ENCODE results near the gene KCNIP1.

Gene KCNIP1

GRCh38 chr5:170482511-170482910 lies 21.3 kb upstream of the KCNIP1 start:
- no peak for DNase-seq (ENCODE audit: low read depth in 2 of 3, low spot score in 1 of 3)

- DNase-seq (ENCODE audit: low read depth in 2 of 3, low spot score in 1 of 3), result no peak
These were observed 19.9 kb upstream of the KCNIP1 start for GRCh38 chr5:170483701-170484458.

GRCh38 chr5:170484459-170484831 lies 19.4 kb upstream of the KCNIP1 start:
- DNase-seq (ENCODE audit: low read depth in 2 of 3, low spot score in 1 of 3), result no peak

- DNase-seq (ENCODE audit: low read depth in 2 of 3, low spot score in 1 of 3), result no peak
These were observed 18.8 kb upstream of the KCNIP1 start for GRCh38 chr5:170484847-170485615.

GRCh38 chr5:170485616-170485911 lies 18.3 kb upstream of the KCNIP1 start:
- DNase-seq (ENCODE audit: low read depth in 2 of 3, low spot score in 1 of 3), result no peak

- no peak for DNase-seq (ENCODE audit: low read depth in 2 of 3, low spot score in 1 of 3)
These were observed 17.4 kb upstream of the KCNIP1 start for GRCh38 chr5:170486371-170486770.

GRCh38 chr5:170488570-170488969 lies 15.2 kb upstream of the KCNIP1 start:
- DNase-seq (ENCODE audit: low read depth in 2 of 3, low spot score in 1 of 3), result no peak

GRCh38 chr5:170489199-170489598 lies 14.6 kb upstream of the KCNIP1 start:
- DNase-seq (ENCODE audit: low read depth in 2 of 3, low spot score in 1 of 3), result no peak

GRCh38 chr5:170490381-170490780 lies 13.4 kb upstream of the KCNIP1 start:
- no peak for DNase-seq (ENCODE audit: low read depth in 2 of 3, low spot score in 1 of 3)

GRCh38 chr5:170491479-170491878 lies 12.3 kb upstream of the KCNIP1 start:
- DNase-seq (ENCODE audit: low read depth in 2 of 3, low spot score in 1 of 3), result no peak

- no peak for DNase-seq (ENCODE audit: low read depth in 2 of 3, low spot score in 1 of 3)
These were observed 10.6 kb upstream of the KCNIP1 start for GRCh38 chr5:170493028-170493820.

GRCh38 chr5:170494041-170494440 lies 9.8 kb upstream of the KCNIP1 start:
- no peak for DNase-seq (ENCODE audit: low read depth in 2 of 3, low spot score in 1 of 3)

GRCh38 chr5:170495825-170496661 lies 7.8 kb upstream of the KCNIP1 start:
- no peak for DNase-seq (ENCODE audit: low read depth in 2 of 3, low spot score in 1 of 3)

- no peak for DNase-seq (ENCODE audit: low read depth in 2 of 3, low spot score in 1 of 3)
These were observed 7.2 kb upstream of the KCNIP1 start for GRCh38 chr5:170496662-170497028.

GRCh38 chr5:170497311-170498038 lies 6.3 kb upstream of the KCNIP1 start:
- DNase-seq (ENCODE audit: low read depth in 2 of 3, low spot score in 1 of 3), result no peak

- no peak for DNase-seq (ENCODE audit: low read depth in 2 of 3, low spot score in 1 of 3)
These were observed 4.9 kb upstream of the KCNIP1 start for GRCh38 chr5:170498811-170499351.

- no peak for DNase-seq (ENCODE audit: low read depth in 2 of 3, low spot score in 1 of 3)
These were observed 4.2 kb upstream of the KCNIP1 start for GRCh38 chr5:170499621-170500020.

- no peak for DNase-seq (ENCODE audit: low read depth in 2 of 3, low spot score in 1 of 3)
These were observed 2.5 kb upstream of the KCNIP1 start for GRCh38 chr5:170501361-170501760.

- DNase-seq (ENCODE audit: low read depth in 2 of 3, low spot score in 1 of 3), result no peak
These were observed 1.9 kb upstream of the KCNIP1 start for GRCh38 chr5:170501931-170502330.

- DNase-seq (ENCODE audit: low read depth in 2 of 3, low spot score in 1 of 3), result no peak
These were observed 921 bp downstream of the KCNIP1 start for GRCh38 chr5:170504616-170505266.
